SHP77 treated with DMSO at 0.1 percent for 48 hours (cell line): ENCODE results near the gene KRT12.
"Not testable (repeated sequence)": the region's sequence is repeated elsewhere in the genome, so short reads cannot be mapped to it uniquely, and the experiment has no call there.

Source experiments
- DNase-seq: peaks from one replicate; lab custom pipeline; 2025; lab: John Stamatoyannopoulos, UW

The KRT12 gene

DNA sequence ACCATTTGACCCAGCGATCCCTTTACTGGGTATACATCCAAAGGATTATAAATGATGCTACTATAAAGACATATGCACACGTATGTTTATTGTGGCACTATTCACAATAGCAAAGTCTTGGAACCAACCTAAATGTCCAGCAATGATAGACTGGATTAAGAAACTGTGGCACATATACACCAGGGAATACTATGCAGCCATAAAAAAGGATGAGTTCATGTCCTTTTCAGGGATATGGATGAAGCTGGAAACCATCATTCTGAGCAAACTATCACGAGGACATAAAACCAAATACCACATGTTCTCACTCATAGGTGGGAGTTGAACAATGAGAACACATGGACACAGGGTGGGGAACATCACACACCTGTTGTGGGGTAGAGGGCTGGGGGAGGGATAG lies 52.4 kb downstream of the KRT12 start:
- not testable (repeated sequence) for DNase-seq

DNA sequence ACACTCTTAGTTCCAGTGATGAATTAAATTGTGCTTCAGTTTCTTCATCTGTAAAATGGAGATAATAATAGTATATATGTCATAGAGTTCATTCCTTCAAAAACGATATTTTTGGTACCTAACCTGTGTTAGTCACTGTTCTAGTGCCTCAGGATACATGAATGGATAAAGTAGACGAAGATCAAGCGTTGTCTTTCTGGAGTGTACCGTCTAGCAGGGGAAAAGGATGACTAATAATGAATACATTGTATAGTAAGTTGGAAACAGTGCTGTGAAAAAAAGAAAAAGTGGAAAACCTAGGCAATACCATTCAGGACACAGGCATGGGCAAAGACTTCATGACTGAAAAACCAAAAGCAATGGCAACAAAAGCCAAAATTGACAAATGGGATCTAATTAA lies 53.2 kb downstream of the KRT12 start:
- DNase-seq: no peak

DNA sequence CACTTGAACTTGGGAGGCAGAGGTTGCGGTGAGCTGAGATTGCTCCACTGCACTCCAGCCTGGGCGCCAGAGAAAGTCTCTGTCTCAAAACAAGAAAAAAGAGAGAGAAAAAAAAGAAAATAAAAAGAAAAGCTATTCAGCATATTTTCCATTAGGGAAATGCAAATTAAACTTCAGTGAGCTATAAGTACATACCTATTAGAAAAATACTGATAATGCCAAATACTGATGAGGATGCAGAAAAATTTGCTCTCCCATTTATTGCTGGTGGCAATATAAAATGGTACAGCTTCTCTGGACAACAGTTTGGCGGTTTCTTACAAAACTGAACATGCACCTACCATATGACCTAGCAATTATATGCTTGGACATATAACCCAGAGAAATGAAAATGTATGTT lies 54.4 kb downstream of the KRT12 start:
- no peak for DNase-seq
